Measurements from ENCODE around the gene FMO2. TPM values are rescaled to one million over a fixed set of nuclear protein-coding genes. Genes with fewer than 3 reads are reported as not detected.

The FMO2 gene
- total RNA-seq, 2 experiments from 2014 or later, result not detected

DNA sequence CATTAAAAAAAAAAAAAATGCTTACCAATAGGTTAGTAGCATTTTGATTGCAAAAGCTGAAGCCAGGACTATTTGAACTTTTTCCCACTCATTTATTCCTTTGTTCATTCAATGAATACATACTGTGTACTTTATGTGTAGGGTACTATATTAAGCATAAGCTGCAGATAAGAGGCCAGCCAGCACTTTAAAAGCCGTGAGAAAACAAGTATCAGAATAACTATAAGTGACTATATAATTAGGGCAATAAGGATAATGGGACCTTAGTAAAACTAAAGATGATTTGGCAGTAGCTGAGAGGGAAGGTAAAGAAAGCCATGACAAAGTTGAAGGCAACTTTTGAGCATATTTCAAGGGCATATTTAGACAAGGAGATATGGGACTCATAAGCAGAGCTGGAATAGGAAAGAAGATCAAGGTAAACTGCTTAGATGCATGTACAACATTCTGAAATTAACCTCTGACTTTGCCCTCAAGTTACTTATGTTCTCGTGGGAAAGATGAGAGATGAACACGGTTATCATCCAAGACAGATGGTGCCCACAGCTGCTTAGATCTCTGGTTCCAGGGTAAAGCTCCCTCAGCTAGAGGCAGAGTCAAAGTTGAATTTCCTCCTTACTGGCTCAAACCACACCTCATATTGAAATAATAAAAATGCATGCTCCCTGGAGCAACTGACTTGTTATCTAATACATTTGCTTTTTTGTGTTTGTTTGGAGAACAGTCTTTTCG is 44.0 kb upstream of the FMO2 start:
- POLR2A ChIA-PET, result interaction anchor here (0.5 kb wide), 1 partner anchor 416 kb away, joined by 3 read pairs; no protein-coding TSS in a partner anchor
- Mint-ChIP-seq H3K4me3 (no peak overlapping the region), H3K27ac (no peak overlapping the region), H3K9me3 (no peaks in the 10 kb centered on the region), H3K4me1 (ENCODE audit: low read depth) (no peaks in the 10 kb centered on the region), H3K36me3 (ENCODE audit: low read depth) (no peaks in the 10 kb centered on the region), H3K27me3 (peaks cover 13% of the 10 kb centered on the region)
- ATAC-seq (no peak), DNase-seq (no peak)
- intact Hi-C loops (cut with micrococcal nuclease), result no loop called here
- CTCF ChIA-PET, result interaction anchor here (0.8 kb wide), 1 partner anchor 86 kb away, joined by 3 read pairs; no protein-coding TSS in a partner anchor
- TF ChIP-seq, protein P1, sequence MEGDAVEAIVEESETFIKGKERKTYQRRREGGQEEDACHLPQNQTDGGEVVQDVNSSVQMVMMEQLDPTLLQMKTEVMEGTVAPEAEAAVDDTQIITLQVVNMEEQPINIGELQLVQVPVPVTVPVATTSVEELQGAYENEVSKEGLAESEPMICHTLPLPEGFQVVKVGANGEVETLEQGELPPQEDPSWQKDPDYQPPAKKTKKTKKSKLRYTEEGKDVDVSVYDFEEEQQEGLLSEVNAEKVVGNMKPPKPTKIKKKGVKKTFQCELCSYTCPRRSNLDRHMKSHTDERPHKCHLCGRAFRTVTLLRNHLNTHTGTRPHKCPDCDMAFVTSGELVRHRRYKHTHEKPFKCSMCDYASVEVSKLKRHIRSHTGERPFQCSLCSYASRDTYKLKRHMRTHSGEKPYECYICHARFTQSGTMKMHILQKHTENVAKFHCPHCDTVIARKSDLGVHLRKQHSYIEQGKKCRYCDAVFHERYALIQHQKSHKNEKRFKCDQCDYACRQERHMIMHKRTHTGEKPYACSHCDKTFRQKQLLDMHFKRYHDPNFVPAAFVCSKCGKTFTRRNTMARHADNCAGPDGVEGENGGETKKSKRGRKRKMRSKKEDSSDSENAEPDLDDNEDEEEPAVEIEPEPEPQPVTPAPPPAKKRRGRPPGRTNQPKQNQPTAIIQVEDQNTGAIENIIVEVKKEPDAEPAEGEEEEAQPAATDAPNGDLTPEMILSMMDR (IDR thresholded peaks at IDR 0.05), result no peak

DNA sequence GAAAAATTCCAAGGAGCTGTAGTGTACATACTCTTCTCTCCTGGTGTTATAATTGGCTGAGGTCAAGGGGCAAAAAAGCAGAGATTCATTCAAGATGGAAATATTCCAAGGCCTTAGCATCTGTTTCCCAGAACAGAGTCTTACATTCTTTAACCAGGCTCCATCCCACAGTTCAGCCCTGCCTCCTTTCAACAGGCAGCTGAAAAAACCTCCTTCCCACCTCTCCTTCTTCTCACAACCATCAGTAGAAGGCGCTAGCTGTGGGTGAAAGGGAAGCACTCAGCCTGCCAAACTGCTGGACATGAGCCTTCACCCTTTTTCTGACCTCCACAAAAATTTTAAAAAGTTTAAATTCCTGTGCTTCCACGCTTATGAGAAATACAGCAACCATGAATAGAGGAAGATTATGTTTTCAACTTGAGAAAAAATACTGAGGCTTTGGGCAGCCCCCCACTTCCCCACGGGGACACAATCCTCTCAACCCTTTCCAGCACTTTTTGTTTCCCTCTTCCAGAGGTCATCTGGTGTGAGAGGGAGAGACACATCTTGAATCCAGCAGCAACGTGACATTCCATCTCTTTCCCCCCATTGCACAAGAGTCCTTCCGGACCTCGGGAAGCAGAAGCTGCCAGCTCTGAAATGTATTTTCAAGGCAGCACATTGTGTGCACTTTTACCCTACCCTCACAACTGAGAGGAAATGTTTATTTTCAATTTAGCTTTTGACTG is 43.2 kb upstream of the FMO2 start:
- H3K27me3 Mint-ChIP-seq, result peaks cover 8% of the 10 kb centered on the region
- intact Hi-C loops (cut with micrococcal nuclease), result no loop called here
- no peak for ATAC-seq
- no peaks in the 10 kb centered on the region for H3K4me1 Mint-ChIP-seq (ENCODE audit: low read depth)
- CTCF ChIA-PET, result interaction anchor here (0.8 kb wide), 1 partner anchor 85 kb away, joined by 3 read pairs; no protein-coding TSS in a partner anchor
- H3K27ac Mint-ChIP-seq, result no peak overlapping the region
- no peaks in the 10 kb centered on the region for H3K36me3 Mint-ChIP-seq (ENCODE audit: low read depth)
- no peak overlapping the region for H3K4me3 Mint-ChIP-seq
- DNase-seq, result no peak
- H3K9me3 Mint-ChIP-seq, result no peaks in the 10 kb centered on the region
- POLR2A ChIA-PET, result interaction anchor here (0.5 kb wide), 1 partner anchor 417 kb away, joined by 3 read pairs; no protein-coding TSS in a partner anchor
- TF ChIP-seq, protein P1 (IDR thresholded peaks at IDR 0.05), result no peak

DNA sequence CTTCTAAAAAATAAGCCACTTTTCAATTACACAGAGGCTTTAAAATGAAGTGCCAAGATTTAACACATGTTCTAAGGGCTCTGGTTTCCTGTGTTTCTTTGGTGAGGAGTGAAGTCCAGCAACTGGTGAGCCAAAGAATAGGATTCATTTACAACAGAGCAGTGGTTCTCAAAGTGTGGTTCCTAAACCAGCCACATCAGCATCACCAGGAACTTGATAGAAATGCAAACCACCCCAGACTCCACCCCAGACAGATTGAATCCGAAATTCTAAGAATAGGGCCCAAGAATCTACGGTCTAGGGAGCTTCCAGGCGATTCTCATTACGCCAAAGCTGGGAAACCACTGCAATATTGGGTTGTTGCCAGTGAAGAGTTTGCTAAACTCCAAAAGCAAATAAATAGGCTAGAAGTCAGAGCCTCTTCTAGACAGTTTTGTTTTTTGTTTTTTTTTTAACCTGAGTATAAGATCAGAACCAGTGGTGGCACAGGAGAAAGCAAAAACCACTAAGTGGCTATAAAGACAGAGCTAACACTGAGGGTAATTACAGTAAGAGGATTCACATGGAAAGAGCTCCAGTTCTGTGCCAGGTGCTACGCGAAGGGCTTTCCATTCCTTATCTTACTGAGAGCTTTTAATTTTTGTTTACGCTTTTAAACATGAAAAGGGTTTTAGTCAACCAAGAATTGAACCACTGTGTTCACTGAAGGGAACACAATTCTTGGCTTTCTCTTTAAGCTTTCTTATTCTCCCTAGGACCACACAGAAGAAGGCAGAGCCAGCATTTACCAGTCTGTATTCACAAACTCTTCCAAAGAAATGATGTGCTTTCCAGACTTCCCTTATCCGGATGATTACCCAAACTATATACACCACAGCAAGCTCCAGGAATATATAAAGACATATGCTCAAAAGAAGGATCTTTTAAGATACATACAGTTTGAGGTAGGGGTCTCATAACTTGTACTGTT is 42.4 kb upstream of the FMO2 start:
- no peak for ATAC-seq
- intact Hi-C loops (cut with micrococcal nuclease), result no loop called here
- H3K27me3 Mint-ChIP-seq, result peaks cover 6% of the 10 kb centered on the region
- ChIA-PET CTCF (no interaction called here), POLR2A (no interaction called here)
- TF ChIP-seq, protein P1 (IDR thresholded peaks at IDR 0.05), result no peak
- H3K4me1 Mint-ChIP-seq (ENCODE audit: low read depth), result no peaks in the 10 kb centered on the region
- no peak overlapping the region for H3K27ac Mint-ChIP-seq
- H3K36me3 Mint-ChIP-seq (ENCODE audit: low read depth), result no peaks in the 10 kb centered on the region
- no peak for DNase-seq
- H3K4me3 Mint-ChIP-seq, result no peak overlapping the region
- H3K9me3 Mint-ChIP-seq, result no peaks in the 10 kb centered on the region

GRCh38 chr1:171150156-171150555 is 34.9 kb upstream of the FMO2 start:
- TF ChIP-seq, protein P1 (IDR thresholded peaks at IDR 0.05), result no peak
- ChIA-PET CTCF (no interaction called here), POLR2A (interaction anchor here (0.6 kb wide), 1 partner anchor 121 kb away, joined by 3 read pairs; no protein-coding TSS in a partner anchor)
- ATAC-seq (no peak), DNase-seq (no peak)
- Mint-ChIP-seq H3K36me3 (ENCODE audit: low read depth) (no peaks in the 10 kb centered on the region), H3K27me3 (peaks cover 6% of the 10 kb centered on the region), H3K4me1 (ENCODE audit: low read depth) (no peaks in the 10 kb centered on the region), H3K9me3 (no peaks in the 10 kb centered on the region), H3K4me3 (no peak overlapping the region), H3K27ac (no peak overlapping the region)
- intact Hi-C loops (cut with micrococcal nuclease), result no loop called here

All from activated CD8-positive, alpha-beta T cell treated with anti-CD3 and anti-CD28 coated beads for 36 hours (primary cell).